Smooth muscle cell (in vitro differentiated cells): ENCODE results near the gene SH2D5. TPM values are rescaled to one million over a fixed set of nuclear protein-coding genes. Genes with fewer than 3 reads are reported as not detected.

ENCODE experiments used
- DNase-seq: peaks from one replicate; lab custom pipeline; 2025; ENCODE audit not compliant: unreplicated experiment; lab: John Stamatoyannopoulos, UW
- H2AFZ ChIP-seq: fragments of 200-600 bp; sonication (generic); 2 replicates; pipeline ENCODE4 v1.6.0; 2016; ENCODE audit warnings: antibody characterized with exemption, low read depth, mild to moderate bottlenecking
- H3F3A ChIP-seq: fragments of 200-600 bp; sonication (generic); 2 replicates; pipeline ENCODE4 v1.6.0; 2017; ENCODE audit warnings: antibody characterized with exemption, low read depth
- H3K27ac ChIP-seq: fragments of 200-600 bp; sonication (generic); 2 replicates; pipeline ENCODE4 v1.5.1; 2016; ENCODE audit warnings: low read depth, mild to moderate bottlenecking
- H3K27me3 ChIP-seq: fragments of 200-600 bp; sonication (generic); 2 replicates; pipeline ENCODE4 v1.6.1; 2016; ENCODE audit warnings: low read depth, mild to moderate bottlenecking
- H3K36me3 ChIP-seq: fragments of 200-600 bp; sonication (generic); 2 replicates; pipeline ENCODE4 v1.5.1; 2016; ENCODE audit warnings: low read depth
- H3K4me1 ChIP-seq: fragments of 200-600 bp; sonication (generic); 2 replicates; pipeline ENCODE4 v1.5.1; 2016; ENCODE audit warnings: low read depth
- H3K4me2 ChIP-seq: fragments of 200-600 bp; sonication (generic); 2 replicates; pipeline ENCODE4 v1.6.0; 2016; ENCODE audit warnings: mild to moderate bottlenecking
- H3K4me3 ChIP-seq: fragments of 200-600 bp; sonication (generic); 2 replicates; pipeline ENCODE4 v1.5.1; 2016; ENCODE audit warnings: mild to moderate bottlenecking
- H3K79me2 ChIP-seq: fragments of 200-600 bp; sonication (generic); 2 replicates; pipeline ENCODE4 v1.6.0; 2016; ENCODE audit warnings: low read depth, mild to moderate bottlenecking
- H3K9ac ChIP-seq: fragments of 200-600 bp; sonication (generic); 2 replicates; pipeline ENCODE4 v1.6.0; 2016; ENCODE audit warnings: low read depth
- H3K9me3 ChIP-seq: fragments of 200-600 bp; sonication (generic); replicated peaks from 2 replicates; pipeline ENCODE4 v1.5.1; 2016; ENCODE audit warnings: low read depth
- H4K20me1 ChIP-seq: fragments of 200-600 bp; sonication (generic); 2 replicates; pipeline ENCODE4 v1.6.0; 2016; ENCODE audit warnings: low read depth
- CTCF ChIP-seq: fragments of 200-600 bp; sonication (generic); IDR thresholded peaks from 2 replicates; pipeline ENCODE4 v1.5.1; 2017; ENCODE audit warnings: borderline replicate concordance, mild to moderate bottlenecking, antibody characterized with exemption; ENCODE audit not compliant: insufficient read depth, poor library complexity, severe bottlenecking
- WGBS: methylation state at CpG from one replicate; pipeline ENCODE4 v1.1.7; 2016; ENCODE audit warnings: low lambda C conversion rate; 5-methylcytosine and 5-hydroxymethylcytosine counted together
- polyA plus RNA-seq: library from polyadenylated mRNA; unstranded; fragments of >200 nt; fragmentation: Nextera tagmentation; extraction: Ambion mirVana; gene quantifications from 2 replicates; pipeline ENCODE4 v1.2.1, GENCODE V29; 2016
- total RNA-seq: library from RNA; depleted of rRNA; stranded (reverse); fragments of >200 nt; gene quantifications from 2 replicates; pipeline ENCODE4 v1.2.3, GENCODE V29; 2014

Gene SH2D5
- total and polyA plus RNA-seq, 2 experiments from 2014 or later, result 0.18 TPM; not detected in 1

- H3K9ac ChIP-seq, result peak overlapping the region; percentile 9
- H3K79me2 ChIP-seq, result peaks cover 4% of the 10 kb centered on the region
- DNase-seq, result no peak
- H2AFZ ChIP-seq, result no peak overlapping the region
- H3K4me2 ChIP-seq, result peak overlapping the region; percentile 12
- H3F3A ChIP-seq, result peaks cover 18% of the 10 kb centered on the region
- peak overlapping the region; percentile 48 for H3K27ac ChIP-seq
- TF ChIP-seq CTCF, result no peak
- WGBS, result 23% methylated on average over 2 of the region's 2 CpGs
- H3K36me3 ChIP-seq, result peaks cover 12% of the 10 kb centered on the region
- no peak overlapping the region for H3K4me3 ChIP-seq
- H4K20me1 ChIP-seq, result peaks cover 10% of the 10 kb centered on the region
- H3K4me1 ChIP-seq, result no peaks in the 10 kb centered on the region
- H3K27me3 ChIP-seq, result no peaks in the 10 kb centered on the region
- no peaks in the 10 kb centered on the region for H3K9me3 ChIP-seq
Measured at GRCh38 chr1:20739225-20739624, 6.7 kb upstream of the SH2D5 start.

- Histone ChIP-seq H3K36me3 (no peaks in the 10 kb centered on the region), H3K4me2 (no peak overlapping the region), H3F3A (peaks cover 15% of the 10 kb centered on the region), H3K27me3 (peaks cover 11% of the 10 kb centered on the region), H2AFZ (no peak overlapping the region), H3K9me3 (no peaks in the 10 kb centered on the region), H3K4me1 (no peaks in the 10 kb centered on the region), H3K79me2 (no peaks in the 10 kb centered on the region), H3K4me3 (no peak overlapping the region), H3K9ac (no peak overlapping the region), H4K20me1 (peaks cover 4% of the 10 kb centered on the region), H3K27ac (no peak overlapping the region)
- DNase-seq, result no peak
- 95% methylated on average over 7 of the region's 7 CpGs for WGBS
- TF ChIP-seq CTCF, result no peak
Measured at GRCh38 chr1:20735581-20736111, 3.1 kb upstream of the SH2D5 start.

GRCh38 chr1:20733360-20733975, 965 bp upstream of the SH2D5 start:
- Histone ChIP-seq H3K4me1 (no peaks in the 10 kb centered on the region), H3K27ac (peak overlapping the region; percentile 34), H3K9me3 (no peaks in the 10 kb centered on the region), H3K4me3 (peak overlapping the region; percentile 53), H3F3A (peaks cover 9% of the 10 kb centered on the region), H3K27me3 (peaks cover 32% of the 10 kb centered on the region), H2AFZ (no peak overlapping the region), H4K20me1 (no peaks in the 10 kb centered on the region), H3K79me2 (no peaks in the 10 kb centered on the region), H3K9ac (peak overlapping the region; percentile 11), H3K4me2 (peak overlapping the region; percentile 92), H3K36me3 (no peaks in the 10 kb centered on the region)
- WGBS, result 25% methylated on average over 7 of the region's 7 CpGs
- DNase-seq, result no peak
- no peak for TF ChIP-seq CTCF

GRCh38 chr1:20732071-20732587, 374 bp downstream of the SH2D5 start:
- peak overlapping the region; percentile 66 for H3K9ac ChIP-seq
- TF ChIP-seq CTCF, result no peak
- H3K27ac ChIP-seq, result peak overlapping the region; percentile 45
- no peaks in the 10 kb centered on the region for H3K79me2 ChIP-seq
- no peaks in the 10 kb centered on the region for H4K20me1 ChIP-seq
- H3F3A ChIP-seq, result peaks cover 9% of the 10 kb centered on the region
- peak overlapping the region; percentile 92 for H3K4me2 ChIP-seq
- H3K27me3 ChIP-seq, result peaks cover 32% of the 10 kb centered on the region
- no peaks in the 10 kb centered on the region for H3K4me1 ChIP-seq
- DNase-seq, result no peak
- no peak overlapping the region for H2AFZ ChIP-seq
- H3K9me3 ChIP-seq, result no peaks in the 10 kb centered on the region
- no peaks in the 10 kb centered on the region for H3K36me3 ChIP-seq
- peak overlapping the region; percentile 53 for H3K4me3 ChIP-seq
- under 1% methylated on average over 34 of the region's 55 CpGs for WGBS
